KMS-11 (cell line): ENCODE data around the gene AFF4.

Experiments
- H2AFZ ChIP-seq: fragments of 200-600 bp; sonication (generic); 2 replicates; pipeline ENCODE4 v1.6.1; 2016; ENCODE audit warnings: antibody characterized with exemption, mixed run types, low read depth
- H3K27ac ChIP-seq: fragments of 200-600 bp; sonication (generic); 2 replicates; pipeline ENCODE4 v1.6.1; 2016; ENCODE audit warnings: mild to moderate bottlenecking, mixed run types
- H3K27me3 ChIP-seq: fragments of 200-600 bp; sonication (generic); 2 replicates; pipeline ENCODE4 v1.6.1; 2017; ENCODE audit warnings: mild to moderate bottlenecking, low read depth, mixed run types, moderate library complexity; ENCODE audit not compliant: insufficient read depth
- H3K36me3 ChIP-seq: fragments of 200-600 bp; sonication (generic); 2 replicates; pipeline ENCODE4 v1.6.1; 2017; ENCODE audit warnings: mild to moderate bottlenecking, mixed run types; ENCODE audit not compliant: insufficient read depth
- H3K4me1 ChIP-seq: fragments of 200-600 bp; sonication (generic); 2 replicates; pipeline ENCODE4 v1.6.1; 2016; ENCODE audit warnings: mild to moderate bottlenecking, low read depth, mixed run types; ENCODE audit not compliant: poor library complexity, severe bottlenecking
- H3K4me2 ChIP-seq: fragments of 200-600 bp; sonication (generic); 2 replicates; pipeline ENCODE4 v1.7.0; 2016; ENCODE audit warnings: mild to moderate bottlenecking, mixed run types
- H3K4me3 ChIP-seq: fragments of 200-600 bp; sonication (generic); IDR thresholded peaks from 2 replicates; pipeline ENCODE4 v1.6.1; 2017; ENCODE audit warnings: low read depth, low read length, mixed read lengths; ENCODE audit not compliant: insufficient read depth
- H3K79me2 ChIP-seq: fragments of 200-600 bp; sonication (generic); 2 replicates; pipeline ENCODE4 v1.6.1; 2016; ENCODE audit warnings: low read depth, mixed run types; ENCODE audit not compliant: insufficient read depth
- H3K9ac ChIP-seq: fragments of 200-600 bp; sonication (generic); 2 replicates; pipeline ENCODE4 v1.6.1; 2016; ENCODE audit warnings: mild to moderate bottlenecking, mixed run types
- H4K20me1 ChIP-seq: fragments of 200-600 bp; sonication (generic); 2 replicates; pipeline ENCODE4 v1.6.1; 2016; ENCODE audit warnings: mild to moderate bottlenecking, mixed run types; ENCODE audit not compliant: insufficient read depth
- TF ChIP-seq, protein P1 (sequence below): fragments of 200-600 bp; sonication (generic); conservative IDR thresholded peaks from 2 replicates; pipeline ENCODE4 v1.6.1; 2017; ENCODE audit warnings: low read depth, mild to moderate bottlenecking, antibody characterized with exemption, low read length, moderate library complexity, mixed read lengths

Gene AFF4

DNA sequence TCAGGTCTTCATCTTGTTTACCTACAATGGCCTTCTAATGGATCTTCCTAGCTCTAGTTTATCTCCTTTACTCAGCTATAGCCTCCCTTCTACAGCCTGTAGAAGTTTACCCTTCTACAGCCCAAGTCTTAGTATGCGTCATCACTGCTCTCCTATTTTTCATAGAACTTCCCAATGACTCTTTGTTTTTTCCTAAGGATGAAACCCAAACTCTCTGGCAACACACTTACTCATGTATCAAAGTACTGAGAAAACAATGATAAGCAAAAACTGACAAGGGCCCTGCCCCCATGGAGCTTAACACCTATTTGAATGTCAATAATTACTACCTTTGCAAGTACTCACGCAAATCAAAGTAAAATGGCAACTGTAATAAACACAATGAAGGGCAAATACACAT, 56.3 kb downstream of the AFF4 start:
- H3K27me3 ChIP-seq, result no peaks in the 10 kb centered on the region
- H3K36me3 ChIP-seq, result no peaks in the 10 kb centered on the region
- no peak overlapping the region for H3K9ac ChIP-seq
- no peaks in the 10 kb centered on the region for H3K4me1 ChIP-seq
- H3K79me2 ChIP-seq, result no peaks in the 10 kb centered on the region
- H3K4me3 ChIP-seq, result no peak overlapping the region
- H3K4me2 ChIP-seq, result no peak overlapping the region
- H2AFZ ChIP-seq, result no peak overlapping the region
- no peak overlapping the region for H3K27ac ChIP-seq
- TF ChIP-seq, protein P1, sequence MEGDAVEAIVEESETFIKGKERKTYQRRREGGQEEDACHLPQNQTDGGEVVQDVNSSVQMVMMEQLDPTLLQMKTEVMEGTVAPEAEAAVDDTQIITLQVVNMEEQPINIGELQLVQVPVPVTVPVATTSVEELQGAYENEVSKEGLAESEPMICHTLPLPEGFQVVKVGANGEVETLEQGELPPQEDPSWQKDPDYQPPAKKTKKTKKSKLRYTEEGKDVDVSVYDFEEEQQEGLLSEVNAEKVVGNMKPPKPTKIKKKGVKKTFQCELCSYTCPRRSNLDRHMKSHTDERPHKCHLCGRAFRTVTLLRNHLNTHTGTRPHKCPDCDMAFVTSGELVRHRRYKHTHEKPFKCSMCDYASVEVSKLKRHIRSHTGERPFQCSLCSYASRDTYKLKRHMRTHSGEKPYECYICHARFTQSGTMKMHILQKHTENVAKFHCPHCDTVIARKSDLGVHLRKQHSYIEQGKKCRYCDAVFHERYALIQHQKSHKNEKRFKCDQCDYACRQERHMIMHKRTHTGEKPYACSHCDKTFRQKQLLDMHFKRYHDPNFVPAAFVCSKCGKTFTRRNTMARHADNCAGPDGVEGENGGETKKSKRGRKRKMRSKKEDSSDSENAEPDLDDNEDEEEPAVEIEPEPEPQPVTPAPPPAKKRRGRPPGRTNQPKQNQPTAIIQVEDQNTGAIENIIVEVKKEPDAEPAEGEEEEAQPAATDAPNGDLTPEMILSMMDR, result no peak
- no peaks in the 10 kb centered on the region for H4K20me1 ChIP-seq

DNA sequence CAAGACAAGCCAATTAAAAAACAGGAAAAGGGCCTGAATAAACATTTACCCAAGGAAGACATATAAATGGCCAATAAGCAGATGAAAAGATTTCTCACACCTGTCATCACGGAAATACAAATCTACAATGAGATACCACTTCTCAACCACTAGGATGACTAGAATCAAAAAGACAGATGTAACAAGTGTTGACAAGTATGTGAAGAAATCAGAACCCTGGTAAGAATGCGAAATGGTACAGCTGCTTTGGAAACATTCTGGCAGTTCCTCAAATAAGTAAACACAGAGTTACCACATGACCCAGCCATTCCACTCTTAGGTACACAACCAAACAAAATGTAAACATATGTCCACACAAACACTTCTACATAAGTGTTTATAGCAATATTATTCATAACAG, 57.5 kb downstream of the AFF4 start:
- H3K4me3 ChIP-seq, result no peak overlapping the region
- H3K4me2 ChIP-seq, result no peak overlapping the region
- H3K27ac ChIP-seq, result no peak overlapping the region
- no peaks in the 10 kb centered on the region for H3K27me3 ChIP-seq
- TF ChIP-seq, protein P1, result no peak
- H3K9ac ChIP-seq, result no peak overlapping the region
- no peaks in the 10 kb centered on the region for H3K79me2 ChIP-seq
- H3K36me3 ChIP-seq, result no peaks in the 10 kb centered on the region
- H2AFZ ChIP-seq, result no peak overlapping the region
- no peaks in the 10 kb centered on the region for H3K4me1 ChIP-seq
- H4K20me1 ChIP-seq, result no peaks in the 10 kb centered on the region

DNA sequence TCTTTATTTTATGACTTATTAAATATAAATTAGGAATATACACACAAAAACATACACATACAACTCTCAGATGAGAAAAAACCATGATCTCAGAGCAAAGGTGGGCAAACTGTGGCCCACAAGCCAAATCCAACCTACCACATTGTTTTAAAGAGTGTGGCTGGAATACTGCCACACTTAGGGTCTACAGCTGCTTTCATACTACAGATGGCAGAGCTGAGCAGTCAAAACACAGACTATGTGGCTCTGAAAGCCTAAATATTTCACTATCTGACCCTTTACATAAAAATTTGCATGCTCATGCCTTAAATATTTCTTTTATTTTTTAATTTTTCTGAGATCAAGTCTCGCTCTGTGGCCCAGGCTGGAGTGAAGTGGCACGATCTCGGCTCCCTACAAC, 61.7 kb downstream of the AFF4 start:
- Histone ChIP-seq H3K36me3 (no peaks in the 10 kb centered on the region), H2AFZ (no peak overlapping the region), H3K4me3 (no peak overlapping the region), H4K20me1 (no peaks in the 10 kb centered on the region), H3K27ac (no peak overlapping the region), H3K27me3 (no peaks in the 10 kb centered on the region), H3K4me2 (no peak overlapping the region), H3K4me1 (peaks cover 11% of the 10 kb centered on the region), H3K9ac (no peak overlapping the region), H3K79me2 (no peaks in the 10 kb centered on the region)
- TF ChIP-seq, protein P1, result no peak

DNA sequence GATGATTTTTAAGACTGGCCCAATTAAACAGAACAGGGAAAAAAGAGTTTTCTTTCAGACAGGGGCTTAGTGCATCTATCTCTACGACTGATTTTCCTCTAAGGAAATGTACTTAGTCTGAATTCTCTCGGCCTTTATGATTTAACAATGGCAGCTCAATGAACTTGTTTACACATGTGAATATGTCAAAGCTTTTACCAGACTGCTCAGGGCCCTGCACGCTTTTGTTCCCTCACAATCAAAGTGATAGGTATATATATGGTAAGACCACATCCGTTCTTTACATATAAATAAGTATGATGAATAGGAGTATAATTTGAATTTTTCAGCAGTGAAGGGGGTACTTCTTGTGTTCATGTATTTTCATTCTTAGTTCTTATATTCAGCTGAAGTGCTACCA, 62.4 kb downstream of the AFF4 start:
- no peak overlapping the region for H3K4me2 ChIP-seq
- no peaks in the 10 kb centered on the region for H3K27me3 ChIP-seq
- H3K4me3 ChIP-seq, result no peak overlapping the region
- no peaks in the 10 kb centered on the region for H3K79me2 ChIP-seq
- H4K20me1 ChIP-seq, result no peaks in the 10 kb centered on the region
- H2AFZ ChIP-seq, result no peak overlapping the region
- no peak overlapping the region for H3K9ac ChIP-seq
- H3K4me1 ChIP-seq, result peaks cover 18% of the 10 kb centered on the region
- TF ChIP-seq, protein P1, result no peak
- H3K27ac ChIP-seq, result no peak overlapping the region
- H3K36me3 ChIP-seq, result no peaks in the 10 kb centered on the region
